ENCODE data around the gene ANAPC10. TPM values are rescaled to one million over a fixed set of nuclear protein-coding genes. Genes with fewer than 3 reads are reported as not detected.

Gene ANAPC10
- total RNA-seq, 6 experiments from 2014 or later = 16.3 to 20.0 (median 18.0) TPM

DNA sequence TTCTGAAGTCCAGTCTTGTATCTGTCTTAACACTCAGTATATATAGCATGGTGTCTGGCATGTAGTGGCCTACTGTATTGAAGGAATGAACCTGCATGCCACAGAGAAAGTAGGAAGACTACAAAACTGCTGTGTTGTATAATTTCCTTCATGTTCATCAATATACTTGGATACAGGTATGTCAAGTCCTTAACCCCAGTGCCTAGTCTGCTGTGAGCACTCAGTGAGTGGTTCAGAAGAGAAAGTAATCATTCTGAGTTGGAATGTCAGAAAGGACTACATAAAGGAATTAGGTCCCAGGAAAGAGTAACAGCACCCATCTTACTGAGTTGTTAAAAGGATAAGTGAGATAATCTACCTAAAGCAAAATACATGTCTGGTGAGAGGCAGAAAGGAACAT lies 32.1 kb upstream of the ANAPC10 start:
- Mint-ChIP-seq H3K27me3 (ENCODE audit: insufficient read depth) (peaks cover 3% of the 10 kb centered on the region; the same call in 1 of the 2 replicates), H3K4me3 (no peak overlapping the region), H3K36me3 (ENCODE audit: low read depth) (peaks cover 33% of the 10 kb centered on the region), H3K9me3 (no peaks in the 10 kb centered on the region), H3K4me1 (ENCODE audit: low read depth) (peaks cover 40% of the 10 kb centered on the region), H3K27ac (peak overlapping the region; percentile 93)
- no peak for DNase-seq
- TF ChIP-seq CTCF (IDR thresholded peaks at IDR 0.05) = no peak

- no peaks in the 10 kb centered on the region for H3K27me3 Mint-ChIP-seq (ENCODE audit: insufficient read depth)
- H3K4me3 Mint-ChIP-seq = no peak overlapping the region
- no peak overlapping the region for H3K27ac Mint-ChIP-seq
- DNase-seq = no peak
- H3K9me3 Mint-ChIP-seq = no peaks in the 10 kb centered on the region
- H3K36me3 Mint-ChIP-seq (ENCODE audit: low read depth) = peaks cover 31% of the 10 kb centered on the region
- no peak for TF ChIP-seq CTCF (IDR thresholded peaks at IDR 0.05)
- H3K4me1 Mint-ChIP-seq (ENCODE audit: low read depth) = peaks cover 14% of the 10 kb centered on the region
Measured at GRCh38 chr4:145125396-145125795, 27.4 kb upstream of the ANAPC10 start.

GRCh38 chr4:145108128-145108527 lies 10.1 kb upstream of the ANAPC10 start:
- no peak overlapping the region for H3K27ac Mint-ChIP-seq
- TF ChIP-seq CTCF (IDR thresholded peaks at IDR 0.05) = no peak
- DNase-seq = no peak
- H3K9me3 Mint-ChIP-seq = no peaks in the 10 kb centered on the region
- no peak overlapping the region for H3K4me3 Mint-ChIP-seq
- H3K27me3 Mint-ChIP-seq (ENCODE audit: insufficient read depth) = no peaks in the 10 kb centered on the region
- no peaks in the 10 kb centered on the region for H3K4me1 Mint-ChIP-seq (ENCODE audit: low read depth)
- H3K36me3 Mint-ChIP-seq (ENCODE audit: low read depth) = peaks cover 20% of the 10 kb centered on the region; the same call in 1 of the 2 replicates

DNA sequence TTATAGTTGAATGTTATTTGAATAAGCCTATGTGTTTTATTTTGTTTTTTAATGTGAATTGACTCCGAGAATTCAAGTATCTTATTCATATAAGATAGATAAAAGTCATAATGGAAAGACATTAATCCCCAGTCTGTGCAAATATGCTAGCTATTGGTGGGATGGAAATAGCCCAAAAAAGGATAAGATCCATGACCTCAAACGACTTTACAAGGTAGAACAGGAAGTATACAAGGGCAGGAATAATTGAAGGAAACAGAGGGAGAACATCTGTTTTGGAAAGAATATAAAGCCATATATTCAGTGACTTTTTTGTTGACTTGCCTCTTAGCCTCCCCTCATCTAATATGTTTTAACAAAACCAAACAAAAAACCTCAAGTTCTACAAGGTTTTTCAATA lies 9.1 kb upstream of the ANAPC10 start:
- Mint-ChIP-seq H3K4me3 (no peak overlapping the region), H3K36me3 (ENCODE audit: low read depth) (peaks cover 9% of the 10 kb centered on the region; the same call in 1 of the 2 replicates), H3K9me3 (no peaks in the 10 kb centered on the region), H3K4me1 (ENCODE audit: low read depth) (no peaks in the 10 kb centered on the region), H3K27ac (no peak overlapping the region), H3K27me3 (ENCODE audit: insufficient read depth) (no peaks in the 10 kb centered on the region)
- TF ChIP-seq CTCF (IDR thresholded peaks at IDR 0.05) = no peak
- no peak for DNase-seq

GRCh38 chr4:145103496-145103895 lies 5.5 kb upstream of the ANAPC10 start:
- no peak overlapping the region for H3K27ac Mint-ChIP-seq
- no peak for TF ChIP-seq CTCF (IDR thresholded peaks at IDR 0.05)
- H3K36me3 Mint-ChIP-seq (ENCODE audit: low read depth) = no peaks in the 10 kb centered on the region
- peaks cover 11% of the 10 kb centered on the region for H3K4me1 Mint-ChIP-seq (ENCODE audit: low read depth)
- H3K27me3 Mint-ChIP-seq (ENCODE audit: insufficient read depth) = no peaks in the 10 kb centered on the region
- no peaks in the 10 kb centered on the region for H3K9me3 Mint-ChIP-seq
- no peak for DNase-seq
- no peak overlapping the region for H3K4me3 Mint-ChIP-seq

DNA sequence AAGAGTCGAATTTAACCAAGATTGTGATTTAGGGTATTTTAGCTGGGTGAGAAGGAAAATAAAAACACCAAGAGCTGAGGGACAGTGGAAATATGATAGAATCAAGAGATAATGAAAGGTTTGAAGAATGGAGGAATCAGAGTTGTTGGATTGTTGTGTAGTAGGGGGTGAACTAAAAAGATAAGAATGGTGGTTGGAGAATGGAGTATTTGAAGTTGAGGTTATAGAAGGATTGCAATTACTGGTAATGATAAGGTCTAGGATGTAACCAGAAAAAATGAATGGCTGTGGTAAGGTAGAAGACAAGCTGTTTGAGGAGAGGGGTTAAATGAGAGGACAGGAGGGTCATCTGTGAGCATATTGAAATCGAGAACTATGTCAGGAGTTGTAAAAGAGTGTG lies 4.6 kb upstream of the ANAPC10 start:
- no peaks in the 10 kb centered on the region for H3K36me3 Mint-ChIP-seq (ENCODE audit: low read depth)
- no peak overlapping the region for H3K27ac Mint-ChIP-seq
- H3K27me3 Mint-ChIP-seq (ENCODE audit: insufficient read depth) = no peaks in the 10 kb centered on the region
- H3K4me1 Mint-ChIP-seq (ENCODE audit: low read depth) = peaks cover 11% of the 10 kb centered on the region
- no peak for TF ChIP-seq CTCF (IDR thresholded peaks at IDR 0.05)
- H3K4me3 Mint-ChIP-seq = no peak overlapping the region
- H3K9me3 Mint-ChIP-seq = no peaks in the 10 kb centered on the region
- DNase-seq = no peak
